SK-N-SH (cell line): ENCODE data around the gene ITIH6.

Experiments used
- CTCF ChIP-seq: fragments of 200-600 bp; sonication (generic); IDR thresholded peaks from 2 replicates; pipeline ENCODE4 v1.6.1; 2017; ENCODE audit warnings: antibody characterized with exemption, mild to moderate bottlenecking, moderate library complexity
- FOXJ3 ChIP-seq: sonication (generic); formaldehyde crosslinking; IDR thresholded peaks from 2 replicates; pipeline ENCODE4 v1.5.1; 2020; ENCODE audit warnings: mild to moderate bottlenecking, missing genetic modification reagents
- FOXM1 ChIP-seq: IDR thresholded peaks from 2 replicates; pipeline ENCODE4 v1.4.0; 2012; ENCODE audit warnings: low read depth, mild to moderate bottlenecking
- IRF3 ChIP-seq: fragments of 150-350 bp; IDR thresholded peaks from 2 replicates; pipeline ENCODE4 v1.6.1; 2016; ENCODE audit warnings: mild to moderate bottlenecking, low read depth, low read length
- RCOR1 ChIP-seq: fragments of 150-350 bp; IDR thresholded peaks from 2 replicates; pipeline ENCODE4 v1.6.1; 2017; ENCODE audit warnings: antibody characterized with exemption, low read length
- REST ChIP-seq: IDR thresholded peaks from 2 replicates; pipeline ENCODE4 v1.6.1; 2012; ENCODE audit warnings: mild to moderate bottlenecking, low read depth, low read length, moderate library complexity
- RFX5 ChIP-seq: IDR thresholded peaks from 2 replicates; pipeline ENCODE4 v1.6.1; 2012; ENCODE audit warnings: mild to moderate bottlenecking, improper control_type of control experiment, low read length
- RXRA ChIP-seq: IDR thresholded peaks from 2 replicates; pipeline ENCODE4 v1.4.0; 2012; ENCODE audit warnings: low read depth, mild to moderate bottlenecking, borderline replicate concordance
- SIN3A ChIP-seq: IDR thresholded peaks from 2 replicates; pipeline ENCODE4 v1.6.1; 2012; ENCODE audit warnings: low read depth, mild to moderate bottlenecking, low read length, moderate library complexity, borderline replicate concordance

DNA sequence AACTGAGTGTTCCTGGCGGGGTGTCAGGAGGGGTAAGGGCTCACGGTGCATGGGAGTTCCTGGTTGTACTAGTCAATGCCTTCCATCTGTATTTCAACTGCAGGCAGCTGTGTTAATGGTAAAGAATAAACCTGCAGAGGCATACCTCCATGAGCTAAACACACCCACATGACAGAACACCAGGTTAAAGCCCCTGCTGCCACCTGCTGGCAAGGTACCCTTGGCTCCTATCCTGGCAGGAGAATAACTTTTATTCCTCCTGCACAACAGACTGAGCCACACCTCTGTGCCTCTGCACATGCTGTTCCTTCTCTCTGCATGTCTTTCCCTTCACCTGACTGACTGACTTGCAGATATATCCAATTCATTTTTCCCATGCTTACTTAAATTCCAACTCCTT is 11.1 kb downstream of the ITIH6 start:
- TF ChIP-seq RFX5 (no peak), CTCF (no peak), RXRA (no peak), REST (no peak), FOXM1 (no peak), RCOR1 (no peak), IRF3 (no peak), FOXJ3 (CRISPR knock-in tag) (no peak), SIN3A (no peak)
